ENCODE measurements around the gene VIL1. TPM values are rescaled to one million over a fixed set of nuclear protein-coding genes. Genes with fewer than 3 reads are reported as not detected.

The VIL1 gene
- total and polyA plus RNA-seq, 2 of the 8 experiments (the other 6 are each of a cell fraction or from before 2014, with no cell fraction given), result 6.2 to 7.0 TPM

- H3K79me2 ChIP-seq (ENCODE audit: control insufficient read depth in 1 of 2, insufficient read depth in 2 of 2, low read length in 2 of 2), result no peaks in the 10 kb centered on the region
- no peak overlapping the region for H3K14ac ChIP-seq (ENCODE audit: insufficient read length)
- H3K23ac ChIP-seq (ENCODE audit: insufficient read length), result no peak overlapping the region
- H3K23me2 ChIP-seq (ENCODE audit: low read depth, low read length), result no peaks in the 10 kb centered on the region
- DNase-seq (ENCODE audit: low read depth in 1 of 2, low spot score in 2 of 2) (no peak), FAIRE-seq (no peak)
- no peak overlapping the region for H4K91ac ChIP-seq (replicated peaks; ENCODE audit: insufficient read length, low read length)
- H3K9ac ChIP-seq (replicated peaks in 1 of 4; ENCODE audit: extremely low read depth in 1 of 4, low read depth in 3 of 4, low read length in 3 of 4), result no peak overlapping the region
- H3K4me2 ChIP-seq (ENCODE audit: insufficient read depth in 1 of 2, low read depth in 2 of 2, low read length in 2 of 2), result no peak overlapping the region
- H4K5ac ChIP-seq (ENCODE audit: insufficient read length, low read depth, low read length), result no peak overlapping the region
- no peak overlapping the region for H4K8ac ChIP-seq (ENCODE audit: extremely low read depth, insufficient read depth, low read length)
- CTCF ChIA-PET (ENCODE audit: partially characterized antibody), result no interaction called here
- no peak overlapping the region for H2AFZ ChIP-seq (ENCODE audit: low read length)
- no peak overlapping the region for H2BK120ac ChIP-seq (replicated peaks; ENCODE audit: low read depth, low read length)
- no peaks in the 10 kb centered on the region for H3K79me1 ChIP-seq (ENCODE audit: low read depth, low read length)
- H3K27ac ChIP-seq (ENCODE audit: low read depth, low read length), result no peak overlapping the region
- H2BK15ac ChIP-seq (ENCODE audit: low read length), result no peak overlapping the region
- H3K27me3 ChIP-seq (replicated peaks in 1 of 4; ENCODE audit: control insufficient read depth in 3 of 4, extremely low read depth in 1 of 4, insufficient read depth in 3 of 4, low read length in 3 of 4), result no peaks in the 10 kb centered on the region
- H3K9me3 ChIP-seq (ENCODE audit: insufficient read depth in 2 of 2, low read depth in 1 of 2, low read length in 1 of 2), result no peaks in the 10 kb centered on the region
- H3K56ac ChIP-seq (replicated peaks; ENCODE audit: insufficient read length, low read depth, low read length), result no peak overlapping the region
- H3K4me3 ChIP-seq (ENCODE audit: extremely low read depth in 1 of 4, insufficient read depth in 2 of 4, low read depth in 3 of 4, low read length in 4 of 4), result no peak overlapping the region
- H3K4ac ChIP-seq (replicated peaks; ENCODE audit: insufficient read length, low read depth, low read length), result no peak overlapping the region
- peaks cover 13 to 37% (median 22%) of the 10 kb centered on the region in 4 experiments for H3K36me3 ChIP-seq (ENCODE audit: control insufficient read depth in 2 of 4, insufficient read depth in 4 of 4, low read length in 3 of 4)
- H2BK20ac ChIP-seq (ENCODE audit: low read length), result no peak overlapping the region
- no peak overlapping the region for H2BK12ac ChIP-seq (ENCODE audit: low read depth, low read length)
- POLR2A ChIA-PET (ENCODE audit: partially characterized antibody), result no interaction called here
- 94% methylated on average over 4 of the region's 5 CpGs; no CpG with 5 or more reads in 1 of the 2 experiments for WGBS, 2 experiments (ENCODE audit: extremely low coverage in 1 of 2, insufficient coverage in 1 of 2, insufficient read length in 1 of 2, insufficient replicate concordance in 2 of 2, low coverage in 1 of 2, low lambda C conversion rate in 2 of 2, missing lambda C conversion rate in 1 of 2)
- no peaks in the 10 kb centered on the region for H3K4me1 ChIP-seq (replicated peaks in 1 of 4; ENCODE audit: control insufficient read depth in 3 of 4, insufficient read depth in 4 of 4, low read length in 3 of 4)
- H2AK5ac ChIP-seq (ENCODE audit: low read depth, low read length), result no peak overlapping the region
- no peak overlapping the region for H3K18ac ChIP-seq (ENCODE audit: extremely low read depth, low read length)
- H4K20me1 ChIP-seq (replicated peaks in 1 of 2; ENCODE audit: control insufficient read depth in 1 of 2, insufficient read depth in 2 of 2, low read length in 2 of 2), result no peaks in the 10 kb centered on the region
- no peak overlapping the region for H2BK5ac ChIP-seq (ENCODE audit: low read depth, low read length)
- TF ChIP-seq POLR2A (IDR thresholded peaks at IDR 0.05; ENCODE audit: control extremely low read depth in 1 of 2, low read depth in 2 of 2, low read length in 2 of 2) (no peak), CHD1 (IDR thresholded peaks at IDR 0.05; ENCODE audit: low read depth, low read length) (no peak)
These were observed 53.1 kb downstream of the VIL1 start for GRCh38 chr2:218471982-218472381.
